HG03064 (cell line): ENCODE results near the gene ALKBH3.

Source experiments
- ATAC-seq: cut with Tn5 transposase; IDR thresholded peaks from one replicate; pipeline ENCODE4 v1.9.1; 2021; ENCODE audit warnings: low read depth; ENCODE audit not compliant: unreplicated experiment

Gene ALKBH3

DNA sequence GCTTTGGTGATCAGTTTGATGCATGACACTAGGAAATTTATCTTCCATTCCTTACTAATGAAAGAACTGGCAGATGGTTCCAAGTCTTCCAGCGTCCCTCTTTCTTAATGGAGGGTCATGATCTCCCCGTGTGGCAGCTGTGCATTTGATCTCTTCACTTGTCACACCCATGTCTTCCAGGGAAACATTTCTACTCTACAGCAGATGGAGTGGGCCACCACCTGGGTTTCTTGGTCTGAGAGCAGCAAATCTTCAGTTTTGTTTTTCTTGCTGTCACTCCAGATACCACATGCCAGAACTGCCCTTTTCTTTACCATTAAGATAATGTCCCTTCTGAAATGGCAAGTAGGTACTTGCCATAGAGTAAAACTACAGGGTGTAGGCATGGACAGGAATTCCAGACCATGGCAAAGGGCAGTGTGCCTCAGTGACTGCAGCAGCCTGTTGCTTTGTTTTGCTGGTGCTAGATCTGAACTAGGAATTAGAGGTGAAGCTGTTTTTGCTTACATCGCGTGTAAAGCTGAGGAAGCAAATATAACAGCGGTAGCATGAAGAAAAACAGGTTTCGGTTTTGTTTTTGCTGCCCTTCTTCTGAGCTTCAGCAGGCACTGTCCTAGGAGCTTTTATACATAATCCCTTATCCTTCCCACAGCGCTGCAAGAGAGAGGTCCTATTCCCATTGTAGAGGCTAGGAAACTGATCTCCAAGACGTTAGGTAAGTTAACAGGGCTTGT is 41.1 kb downstream of the ALKBH3 start:
- no peak for ATAC-seq

- ATAC-seq: no peak
Measured at GRCh38 chr11:43922295-43922648, 41.6 kb downstream of the ALKBH3 start.

- no peak for ATAC-seq
Measured at GRCh38 chr11:43922744-43923405, 42.2 kb downstream of the ALKBH3 start.

- ATAC-seq: no peak
Measured at GRCh38 chr11:43923406-43924111, 42.9 kb downstream of the ALKBH3 start.

DNA sequence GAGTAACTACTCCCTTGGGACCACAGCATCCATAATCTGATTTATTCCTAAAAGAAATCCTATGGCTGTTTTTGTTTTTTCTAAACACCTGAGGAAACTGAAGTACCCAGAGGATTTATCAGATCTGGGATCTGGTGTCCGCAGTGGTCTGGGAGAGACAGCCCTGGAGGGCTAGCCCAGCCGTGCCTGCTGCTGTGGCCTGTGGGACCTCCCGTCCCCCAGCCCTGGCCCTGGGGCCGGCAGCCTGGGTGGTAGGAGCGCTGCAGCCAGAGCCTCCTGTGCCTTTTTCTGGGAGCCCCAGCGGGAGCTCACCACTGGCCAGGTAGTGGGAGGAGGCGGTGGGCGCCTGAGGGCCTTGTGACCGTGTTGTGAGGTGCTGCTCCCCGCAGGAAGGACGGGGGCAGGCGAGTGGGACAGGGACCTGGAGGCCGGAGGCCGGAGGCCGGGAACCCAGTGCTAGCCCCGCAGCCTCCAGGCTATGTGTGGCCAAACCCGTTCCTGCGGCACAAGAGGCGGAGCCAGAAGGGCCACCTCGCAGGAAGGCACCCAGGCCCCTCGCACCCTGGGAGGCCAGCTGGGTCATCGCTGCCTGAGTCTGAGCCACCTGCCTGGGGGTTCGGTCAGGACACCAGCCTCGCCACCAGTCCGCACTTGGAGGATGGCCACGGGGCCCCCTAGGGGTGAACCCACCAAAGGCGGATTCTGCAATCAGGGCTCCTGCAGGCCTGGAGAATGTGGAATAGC is 43.7 kb downstream of the ALKBH3 start:
- no peak for ATAC-seq

DNA sequence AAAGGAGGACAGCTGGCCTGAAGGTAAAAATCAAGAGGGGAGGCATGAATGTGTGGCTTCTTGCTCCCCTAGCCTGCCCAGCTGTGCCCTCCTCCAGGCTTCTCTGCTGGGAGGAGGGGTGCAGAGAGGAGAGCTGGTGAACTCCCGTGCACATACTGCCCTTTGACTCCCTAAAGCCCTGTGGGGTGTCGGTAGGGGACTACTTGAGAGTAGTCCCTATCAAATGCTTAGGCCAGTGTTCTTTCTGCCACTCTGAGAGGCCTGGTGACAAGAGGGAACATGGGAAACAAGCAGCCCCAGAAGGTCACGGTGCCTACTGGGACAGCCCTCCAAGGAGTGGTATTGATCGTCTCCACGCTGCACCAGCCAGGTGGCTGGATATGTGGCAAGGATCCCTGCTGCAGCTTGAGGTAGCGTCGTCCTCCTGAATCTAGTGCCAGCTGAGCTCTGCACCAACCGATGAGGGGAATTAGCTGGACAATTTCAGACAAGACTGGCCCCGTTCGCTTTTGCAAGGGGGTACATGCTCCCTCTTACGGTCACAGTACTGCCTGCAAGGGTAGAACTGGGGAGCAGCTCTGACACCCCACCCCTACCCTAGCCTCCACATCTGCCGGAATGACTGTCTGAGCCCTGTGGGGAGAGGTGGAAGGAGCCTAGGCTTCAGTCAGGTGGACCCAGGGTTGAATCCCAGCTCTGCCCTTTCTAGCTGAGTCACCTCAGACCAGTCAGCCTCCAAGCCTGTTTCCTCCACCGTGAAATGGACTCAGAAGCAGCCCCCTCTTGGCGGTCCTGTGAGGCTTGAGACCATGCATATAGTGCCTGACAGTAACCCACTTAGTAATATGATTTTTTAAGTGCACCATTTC is 44.7 kb downstream of the ALKBH3 start:
- no peak for ATAC-seq

DNA sequence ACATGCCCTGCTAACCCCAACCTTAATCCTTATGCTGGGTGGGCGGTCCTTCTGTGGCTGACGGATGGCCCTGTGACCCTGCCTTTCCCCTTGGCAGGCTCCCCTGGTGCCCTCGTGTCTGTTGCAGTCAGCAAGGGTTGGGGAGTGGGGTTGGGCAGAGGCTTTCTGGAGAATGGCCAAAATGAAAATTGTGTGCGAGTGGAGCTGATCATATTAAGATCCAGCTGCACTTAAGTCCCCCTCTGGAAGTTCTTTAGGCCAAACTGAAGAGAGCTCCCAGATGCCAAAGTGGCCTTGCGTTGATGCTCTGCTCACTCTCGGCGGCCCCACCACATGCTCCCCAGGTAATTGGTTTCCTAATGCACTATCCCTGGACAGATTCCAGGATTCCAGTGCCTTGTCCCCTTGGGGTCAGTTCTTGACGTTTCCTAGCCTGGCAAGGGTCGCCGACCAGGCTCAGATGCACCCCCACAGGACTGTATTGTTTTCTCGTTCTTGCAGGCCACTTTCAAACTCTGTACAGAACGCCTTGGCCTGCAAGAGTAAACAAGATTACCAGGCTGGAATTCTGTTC is 45.4 kb downstream of the ALKBH3 start:
- ATAC-seq: no peak

- no peak for ATAC-seq
Measured at GRCh38 chr11:43927070-43927469, 46.4 kb downstream of the ALKBH3 start.

DNA sequence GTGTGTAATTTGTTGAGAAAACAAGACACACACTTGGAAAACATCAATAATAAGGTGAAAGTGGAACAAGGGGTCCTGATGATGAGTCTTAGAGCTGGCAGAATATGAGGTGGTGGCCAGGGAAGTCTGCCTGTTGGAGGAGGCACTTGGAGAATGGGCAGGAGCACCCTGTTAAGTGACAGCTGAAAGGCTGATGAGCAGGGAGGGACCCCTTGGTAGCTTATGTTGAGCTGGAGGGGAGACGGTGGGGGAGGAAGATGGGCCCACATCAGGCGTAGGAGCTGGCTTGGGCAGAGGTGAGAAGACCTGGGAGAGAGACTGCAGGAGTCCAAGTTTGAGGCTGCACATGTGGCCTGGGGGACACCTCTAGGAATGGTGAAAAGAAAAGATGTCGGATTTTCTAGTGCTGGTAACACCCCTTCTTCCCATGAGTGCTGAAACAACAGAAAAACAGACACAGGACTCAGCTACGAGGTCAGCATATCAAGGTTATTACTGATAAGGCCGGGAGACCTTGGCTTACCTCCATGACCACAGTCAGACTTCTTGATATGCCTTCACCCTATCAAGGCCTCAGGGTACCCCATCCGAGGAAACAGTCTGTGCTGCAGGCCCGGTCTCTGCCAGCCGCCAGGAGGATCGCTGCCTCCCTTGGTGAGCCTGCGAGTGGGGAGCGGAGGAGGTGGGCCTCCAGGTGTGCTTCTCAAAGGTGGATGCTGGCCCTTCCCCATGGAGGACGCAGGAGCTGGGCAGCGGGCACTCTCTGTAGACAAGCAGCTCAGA is 47.5 kb downstream of the ALKBH3 start:
- ATAC-seq: no peak

- no peak for ATAC-seq
Measured at GRCh38 chr11:43928721-43929120, 48.1 kb downstream of the ALKBH3 start.

GRCh38 chr11:43930868-43931716 is 50.5 kb downstream of the ALKBH3 start:
- no peak for ATAC-seq

DNA sequence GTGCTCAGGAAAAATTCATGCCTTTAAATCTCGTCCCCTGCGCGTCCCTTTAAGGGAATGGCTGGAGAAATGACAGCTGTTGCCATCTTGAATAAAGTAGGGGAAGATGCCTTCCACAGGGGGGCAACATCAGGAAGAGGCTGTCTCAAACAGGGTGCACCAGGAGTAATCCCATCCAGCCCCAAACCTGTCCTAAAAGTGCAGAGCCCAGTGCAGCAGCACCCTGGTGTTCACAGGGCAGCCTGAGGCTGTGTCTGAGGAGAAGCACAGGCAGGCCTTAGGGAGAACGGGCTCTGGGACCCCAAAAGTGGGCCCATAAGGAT is 51.0 kb downstream of the ALKBH3 start:
- no peak for ATAC-seq

DNA sequence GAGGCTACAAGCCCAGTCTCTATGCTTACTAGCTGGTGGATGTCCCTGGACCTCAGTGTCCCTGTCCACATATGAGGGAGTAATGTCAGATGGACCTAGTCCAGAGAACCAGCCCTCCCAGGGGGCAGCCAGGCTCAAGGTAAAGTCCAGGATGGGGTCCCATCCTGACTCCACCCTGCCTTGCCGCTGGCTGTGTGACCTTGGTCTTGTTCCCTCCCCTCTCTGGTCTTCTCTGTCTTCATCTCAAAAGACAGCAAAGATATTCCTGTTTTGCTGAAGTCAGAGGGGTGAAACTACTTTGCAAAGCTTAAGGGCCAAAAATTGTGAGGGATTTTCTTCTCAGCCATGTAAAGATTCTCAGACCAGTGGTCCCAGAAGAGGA is 52.6 kb downstream of the ALKBH3 start:
- no peak for ATAC-seq

DNA sequence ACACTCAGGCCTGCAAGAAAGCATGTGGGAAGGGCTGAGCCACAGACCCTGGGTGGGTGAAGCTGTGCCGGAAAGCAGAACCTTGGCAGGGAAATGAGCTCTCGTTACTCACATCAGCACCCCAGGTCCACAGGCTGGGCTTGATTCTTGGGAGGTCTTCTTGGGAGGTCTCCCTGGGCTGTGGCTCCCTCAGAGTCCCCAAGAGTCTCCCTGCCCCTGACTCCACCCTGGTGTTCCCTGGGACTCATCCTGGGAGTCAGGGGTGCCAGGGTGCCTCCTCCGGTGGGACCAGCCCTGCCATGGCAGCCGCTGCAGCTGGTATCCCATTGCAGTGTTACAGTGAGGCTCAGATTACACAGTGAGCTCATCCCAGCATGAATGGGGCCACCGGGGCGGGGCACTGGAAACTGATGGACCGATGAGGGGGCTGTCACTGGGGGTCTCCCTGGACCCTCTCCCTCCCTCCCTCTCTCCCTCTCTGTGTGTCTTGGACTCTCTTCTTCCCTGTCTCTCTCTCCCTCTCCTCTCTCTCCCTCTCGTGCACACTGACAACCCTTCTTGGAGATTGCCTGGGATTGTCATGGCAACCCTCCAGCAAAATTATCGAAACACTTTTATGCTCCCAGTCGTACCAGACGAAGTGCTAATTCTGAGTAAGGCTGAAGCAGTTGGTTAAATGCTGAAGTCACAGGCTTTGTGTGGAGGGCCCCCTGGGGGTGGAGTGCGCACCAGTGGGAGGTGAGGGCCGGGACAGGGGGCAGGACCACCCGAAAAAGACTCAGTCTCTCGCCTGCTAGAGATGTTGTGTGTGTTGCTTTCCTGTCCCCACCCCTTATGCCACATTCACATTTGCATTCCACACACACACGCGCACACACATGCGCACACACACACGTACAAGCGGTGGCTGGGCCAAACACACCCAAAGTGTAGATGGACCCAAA is 53.2 kb downstream of the ALKBH3 start:
- no peak for ATAC-seq

DNA sequence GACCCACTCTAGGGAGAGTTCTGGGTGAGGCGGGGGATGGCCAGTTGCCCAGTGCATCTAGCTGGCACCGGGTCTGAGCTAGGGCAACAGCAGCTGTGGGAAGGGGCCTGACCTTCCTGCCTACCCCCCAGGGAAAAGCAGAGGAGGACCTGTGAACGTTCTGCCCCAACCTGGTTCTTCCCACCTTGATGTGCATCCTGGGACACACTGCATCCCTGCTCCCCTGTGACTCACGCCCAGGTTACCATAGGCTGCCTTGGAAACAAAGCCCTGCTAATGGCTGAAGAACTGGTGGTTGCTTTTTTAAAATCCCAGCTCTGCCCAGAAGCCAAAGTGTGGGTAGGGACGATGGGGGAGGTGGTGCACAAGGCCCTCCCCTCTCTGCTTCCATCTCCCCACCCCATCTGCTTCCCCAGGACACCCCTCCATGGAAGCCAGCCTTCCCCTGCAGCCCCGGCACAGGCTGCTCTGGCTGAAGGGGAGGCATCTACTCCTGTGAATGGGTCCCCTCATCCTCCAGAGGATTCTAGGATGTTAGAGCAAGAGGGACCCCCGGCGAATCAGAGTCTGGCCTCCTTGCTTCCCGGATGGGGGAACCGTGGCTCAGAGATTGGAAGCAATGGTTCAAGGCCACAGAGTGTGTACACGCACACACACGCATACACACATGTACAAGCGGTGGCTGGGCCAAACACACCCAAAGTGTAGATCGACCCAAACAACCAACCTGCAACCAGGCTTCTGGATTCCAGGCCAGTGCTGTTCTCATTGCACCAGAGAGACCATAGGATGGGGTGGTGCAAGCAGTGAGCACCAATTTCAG is 54.2 kb downstream of the ALKBH3 start:
- ATAC-seq: no peak

GRCh38 chr11:43935424-43935979 is 54.9 kb downstream of the ALKBH3 start:
- ATAC-seq: no peak
